ENCODE results near the gene BPIFB6.

- no peak for TF ChIP-seq TAF1 (IDR thresholded peaks at IDR 0.05; ENCODE audit: low read depth)
- TF ChIP-seq ZBTB7A (IDR thresholded peaks at IDR 0.05; ENCODE audit: low read depth): no peak
- TF ChIP-seq TCF12 (IDR thresholded peaks at IDR 0.05; ENCODE audit: low read depth): no peak
Observed at GRCh38 chr20:33091693-33092092, 60.2 kb downstream of the BPIFB6 start.
